Kidney tubule cell (primary cell): Measurements from ENCODE around the gene CD79A.
"Not testable (repeated sequence)": the region's sequence is repeated elsewhere in the genome, so short reads cannot be mapped to it uniquely, and the experiment has no call there.

Experiments used
- DNase-seq: peaks from one replicate; pipeline ENCODE4 v3.0.0-alpha.2; 2018; ENCODE audit warnings: low spot score

The CD79A gene

DNA sequence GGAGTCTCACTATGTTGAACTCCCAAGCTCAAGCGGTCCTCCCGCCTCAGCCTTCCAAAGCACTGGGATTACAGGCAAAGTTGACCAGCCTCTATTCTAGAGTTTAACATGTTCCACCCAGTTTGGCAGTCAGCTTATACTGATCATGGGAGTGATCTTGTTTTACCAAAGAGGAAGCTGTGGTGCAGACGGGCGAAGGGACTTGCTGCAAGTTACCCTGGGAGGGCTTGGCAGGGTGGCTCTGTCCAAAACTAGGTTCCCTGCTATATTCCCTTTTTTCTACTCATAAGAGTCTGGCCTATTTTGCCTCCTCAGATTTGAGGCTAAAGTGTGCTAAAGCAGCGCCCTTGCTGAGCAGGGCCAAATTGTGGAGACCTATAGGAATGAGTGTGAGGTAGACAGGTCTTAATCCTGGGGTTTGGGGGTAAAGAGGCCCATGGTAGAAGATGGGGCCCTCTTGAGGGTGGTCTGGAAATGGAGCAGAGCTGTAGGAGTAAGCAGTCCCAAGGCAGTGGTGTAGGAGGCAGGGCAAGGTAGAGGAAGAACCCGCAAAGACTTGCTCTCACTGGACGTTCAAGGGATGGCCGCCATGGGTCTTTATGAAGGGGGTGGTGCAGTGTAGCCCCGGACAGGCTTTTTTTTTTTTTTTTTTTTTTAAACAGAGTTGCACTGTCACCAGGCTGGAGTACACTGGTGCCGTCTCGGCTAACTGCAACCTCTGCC, 13.7 kb upstream of the CD79A start:
- no peak for DNase-seq

- no peak for DNase-seq
Measured at GRCh38 chr19:41864374-41864773, 12.7 kb upstream of the CD79A start.

DNA sequence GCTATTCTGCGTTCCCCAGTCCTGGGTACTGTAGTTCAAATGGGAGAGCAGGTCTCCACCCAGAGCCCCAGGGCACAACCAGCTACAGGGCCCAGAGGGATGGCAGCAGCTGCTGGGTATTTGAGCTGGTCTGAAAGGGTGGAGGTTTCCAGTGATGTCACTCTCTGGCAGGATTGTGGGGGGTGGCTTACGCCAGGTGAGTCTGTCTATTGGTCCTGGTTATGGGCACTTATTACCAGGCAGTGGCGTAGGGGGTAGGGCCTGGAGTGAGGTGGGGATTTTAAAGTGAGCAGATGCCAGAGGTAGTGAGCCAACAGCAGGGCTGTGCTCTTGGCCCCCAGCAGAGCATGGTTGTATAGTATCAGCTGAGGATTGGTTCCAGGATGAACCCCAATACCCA, 10.8 kb upstream of the CD79A start:
- no peak for DNase-seq

- no peak for DNase-seq
Measured at GRCh38 chr19:41868120-41868988, 8.7 kb upstream of the CD79A start.

- DNase-seq, result no peak
Measured at GRCh38 chr19:41868989-41869300, 8.1 kb upstream of the CD79A start.

DNA sequence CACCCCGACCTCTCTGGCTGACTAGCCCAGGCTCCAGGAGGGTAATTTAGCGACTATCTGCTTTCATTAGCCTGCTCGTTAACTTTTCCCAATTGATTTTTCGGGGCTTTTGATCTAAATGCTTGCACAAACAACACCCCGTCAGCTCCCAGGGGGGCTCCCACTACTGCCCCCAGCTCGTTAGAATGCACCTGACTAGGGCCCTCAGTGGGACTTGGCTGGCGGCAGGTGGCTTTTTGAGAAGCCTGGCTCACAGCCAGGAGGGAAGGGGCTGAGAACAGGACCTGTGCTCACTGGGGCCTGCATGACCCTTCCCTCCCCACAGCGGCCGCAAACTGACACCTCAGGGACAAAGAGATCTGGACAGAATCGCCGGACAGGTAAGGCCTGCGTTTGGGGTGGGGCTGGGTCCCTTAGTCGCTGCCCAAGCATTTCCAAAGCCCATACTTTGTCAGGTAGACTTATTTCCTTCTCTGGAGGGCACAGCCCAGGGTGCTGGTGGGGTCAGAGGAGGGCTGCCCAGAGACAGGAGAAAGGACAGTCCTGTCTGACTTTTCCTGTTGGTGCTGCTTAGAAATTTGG, 7.6 kb upstream of the CD79A start:
- DNase-seq, result no peak

- peak; percentile 70 for DNase-seq
Measured at GRCh38 chr19:41870401-41870873, 6.6 kb upstream of the CD79A start.

DNA sequence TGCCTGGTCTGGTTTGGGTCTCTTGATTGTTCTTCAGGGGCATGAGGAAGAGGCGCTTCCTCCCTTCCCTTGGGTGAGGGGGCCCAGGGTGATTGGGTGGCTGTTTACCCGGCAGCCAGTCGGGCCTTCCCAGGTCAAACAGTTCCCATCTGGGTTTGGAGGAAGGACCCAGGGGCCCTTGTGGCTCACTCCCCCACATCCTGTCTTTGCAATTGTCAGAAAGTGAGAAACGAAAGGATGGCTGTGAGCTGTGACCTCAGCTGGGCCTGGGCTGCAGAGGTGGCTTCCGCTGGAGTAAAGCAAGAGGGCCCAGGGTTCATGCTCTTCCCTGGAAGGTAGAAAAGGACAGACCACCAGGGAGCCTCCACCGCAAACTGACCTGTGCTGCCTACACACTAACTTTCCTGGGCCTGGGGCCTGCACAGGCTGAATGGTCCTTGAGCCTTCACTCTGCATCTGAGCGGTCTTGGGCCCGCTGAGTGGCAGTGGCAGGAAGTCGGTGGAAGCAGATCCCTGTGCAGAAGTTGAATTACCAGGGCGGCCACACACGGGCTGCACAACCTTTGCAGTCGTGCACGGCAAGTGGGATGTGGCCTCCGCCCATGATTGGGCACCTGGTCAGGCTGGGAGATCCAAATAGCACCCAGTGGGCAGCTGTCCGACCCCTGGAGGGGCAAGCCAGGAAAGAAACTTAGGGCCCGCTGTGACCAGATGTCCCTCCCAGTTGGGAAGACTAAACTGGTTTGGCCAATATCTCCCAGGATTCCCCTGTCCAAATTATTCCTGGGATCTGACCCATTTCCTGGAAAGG, 5.3 kb upstream of the CD79A start:
- no peak for DNase-seq

- no peak for DNase-seq
Measured at GRCh38 chr19:41872384-41872774, 4.7 kb upstream of the CD79A start.

- peak; percentile 86 for DNase-seq
Measured at GRCh38 chr19:41872775-41873647, 4.1 kb upstream of the CD79A start.

DNA sequence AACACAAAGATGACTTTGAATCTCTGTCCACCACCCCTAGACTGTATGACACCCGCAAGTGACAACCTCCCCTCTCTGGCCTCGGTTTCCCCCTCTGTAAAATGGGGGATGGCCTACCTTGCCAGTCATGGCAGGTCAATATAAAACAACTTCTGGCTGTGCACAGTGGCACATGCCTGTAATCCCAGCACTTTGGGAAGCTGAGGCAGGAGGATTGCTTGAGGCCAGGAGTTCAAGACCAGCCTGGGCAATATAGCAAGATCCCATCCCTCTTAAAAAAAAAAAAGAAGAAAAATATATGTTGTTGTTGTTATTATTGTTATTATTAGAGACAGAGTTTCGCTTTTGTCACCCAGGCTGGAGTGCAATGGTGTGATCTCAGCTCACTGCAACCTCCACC, 1.1 kb upstream of the CD79A start:
- not testable (repeated sequence) for DNase-seq

- DNase-seq, result no peak
Measured at GRCh38 chr19:41877916-41878905, 1.1 kb downstream of the CD79A start.

- DNase-seq, result no peak
Measured at GRCh38 chr19:41879080-41879479, 2.0 kb downstream of the CD79A start.

- no peak for DNase-seq
Measured at GRCh38 chr19:41879670-41880328, 2.7 kb downstream of the CD79A start.

DNA sequence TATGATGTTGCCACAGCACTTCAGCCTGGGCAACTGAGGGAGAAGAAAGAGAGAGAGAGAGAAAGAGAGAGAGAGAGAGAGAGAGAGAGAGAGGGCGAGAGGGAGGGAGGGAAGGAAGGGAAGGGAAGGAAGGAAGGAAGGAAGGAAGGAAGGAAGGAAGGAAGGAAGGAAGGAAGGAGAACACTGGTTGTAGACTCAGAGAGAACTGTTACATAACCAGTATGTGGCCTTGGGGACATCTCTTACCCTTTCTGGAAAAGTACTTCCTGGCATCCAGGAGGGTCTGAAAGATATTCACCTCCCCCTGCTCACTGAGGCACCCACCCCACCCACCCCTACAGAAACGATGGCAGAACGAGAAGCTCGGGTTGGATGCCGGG, 3.2 kb downstream of the CD79A start:
- no peak for DNase-seq

- DNase-seq, result peak; percentile 59
Measured at GRCh38 chr19:41882568-41883462, 5.7 kb downstream of the CD79A start, which contains the start of gene ARHGEF1. ARHGEF1 (plus strand) TSS chr19:41883184; CDS start chr19:41888083, 4,899 bp downstream.

GRCh38 chr19:41883463-41883820, 6.4 kb downstream of the CD79A start:
- no peak for DNase-seq
